ENCODE data around the gene FOXL3. TPM values are rescaled to one million over a fixed set of nuclear protein-coding genes. Genes with fewer than 3 reads are reported as not detected.
"Not testable (repeated sequence)": the region's sequence is repeated elsewhere in the genome, so short reads cannot be mapped to it uniquely, and the experiment has no call there.

FOXL3 gene
- not detected in 2 replicates for polyA plus RNA-seq (2011; rRNA removed)
- polyA minus RNA-seq (2011; rRNA and poly(A)+ RNA removed): not detected in 2 replicates

DNA sequence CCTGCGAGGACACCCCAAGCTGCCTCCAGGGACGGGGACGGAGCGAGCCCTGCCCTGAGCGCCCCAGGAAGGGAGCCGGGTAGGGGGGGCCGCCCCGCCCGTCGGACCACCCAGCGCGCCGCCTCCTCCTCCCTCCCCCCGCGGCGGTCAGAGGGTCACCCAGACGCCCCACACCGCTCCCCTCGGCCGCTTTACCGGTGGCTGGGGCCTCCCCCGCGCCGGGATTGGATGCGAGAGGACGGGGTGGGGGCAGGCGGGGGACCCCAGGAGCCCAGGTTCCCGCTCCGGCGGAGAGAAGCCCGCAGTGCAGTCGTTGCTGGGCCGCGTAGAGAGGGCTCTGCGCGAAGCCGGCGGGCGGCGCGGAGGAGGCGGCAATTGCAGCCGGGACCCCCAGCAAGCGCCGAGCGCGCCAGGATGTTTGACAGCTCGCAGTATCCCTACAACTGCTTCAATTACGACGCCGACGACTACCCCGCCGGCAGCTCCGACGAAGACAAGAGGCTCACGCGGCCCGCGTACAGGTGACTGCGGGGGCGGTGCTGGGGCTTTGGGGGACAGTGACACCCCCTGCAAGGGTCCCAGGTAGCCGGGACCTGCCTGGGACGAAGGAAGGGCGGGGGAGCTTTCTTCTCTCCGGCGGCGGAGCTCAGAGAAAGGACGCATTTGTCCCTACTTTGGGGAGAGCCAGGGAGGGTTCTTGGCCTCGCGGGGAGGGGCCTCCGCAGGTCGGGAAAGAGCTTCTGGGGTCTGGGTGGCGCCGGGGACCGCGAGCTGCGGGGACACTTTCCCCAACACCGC lies at the start of gene FOXL3:
TSS of gene FOXL3 (plus strand) at position 415 of the 798 bp plus-strand sequence. CDS start at position 415, 0 bp downstream.
- DNase-seq (ENCODE audit: low read depth, low spot score): no peak
- H3K4me3 ChIP-seq (ENCODE audit: low read depth, low read length): no peak within 1 kb of the TSS
- peaks cover 80% of the 10 kb centered on the region for H3K27me3 ChIP-seq (ENCODE audit: control insufficient read depth, insufficient read depth, low read length)
- H3K9me3 ChIP-seq (ENCODE audit: control insufficient read depth, insufficient read depth, low read length): peaks cover 8% of the 10 kb centered on the region
- ChIA-PET CTCF (no interaction called here), POLR2A (no interaction called here)
- TF ChIP-seq, protein P1, sequence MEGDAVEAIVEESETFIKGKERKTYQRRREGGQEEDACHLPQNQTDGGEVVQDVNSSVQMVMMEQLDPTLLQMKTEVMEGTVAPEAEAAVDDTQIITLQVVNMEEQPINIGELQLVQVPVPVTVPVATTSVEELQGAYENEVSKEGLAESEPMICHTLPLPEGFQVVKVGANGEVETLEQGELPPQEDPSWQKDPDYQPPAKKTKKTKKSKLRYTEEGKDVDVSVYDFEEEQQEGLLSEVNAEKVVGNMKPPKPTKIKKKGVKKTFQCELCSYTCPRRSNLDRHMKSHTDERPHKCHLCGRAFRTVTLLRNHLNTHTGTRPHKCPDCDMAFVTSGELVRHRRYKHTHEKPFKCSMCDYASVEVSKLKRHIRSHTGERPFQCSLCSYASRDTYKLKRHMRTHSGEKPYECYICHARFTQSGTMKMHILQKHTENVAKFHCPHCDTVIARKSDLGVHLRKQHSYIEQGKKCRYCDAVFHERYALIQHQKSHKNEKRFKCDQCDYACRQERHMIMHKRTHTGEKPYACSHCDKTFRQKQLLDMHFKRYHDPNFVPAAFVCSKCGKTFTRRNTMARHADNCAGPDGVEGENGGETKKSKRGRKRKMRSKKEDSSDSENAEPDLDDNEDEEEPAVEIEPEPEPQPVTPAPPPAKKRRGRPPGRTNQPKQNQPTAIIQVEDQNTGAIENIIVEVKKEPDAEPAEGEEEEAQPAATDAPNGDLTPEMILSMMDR (IDR thresholded peaks at IDR 0.05; ENCODE audit: low read depth, low read length): no peak
- no peak within 1 kb of the TSS for H3K27ac ChIP-seq (ENCODE audit: low read depth, low read length)

DNA sequence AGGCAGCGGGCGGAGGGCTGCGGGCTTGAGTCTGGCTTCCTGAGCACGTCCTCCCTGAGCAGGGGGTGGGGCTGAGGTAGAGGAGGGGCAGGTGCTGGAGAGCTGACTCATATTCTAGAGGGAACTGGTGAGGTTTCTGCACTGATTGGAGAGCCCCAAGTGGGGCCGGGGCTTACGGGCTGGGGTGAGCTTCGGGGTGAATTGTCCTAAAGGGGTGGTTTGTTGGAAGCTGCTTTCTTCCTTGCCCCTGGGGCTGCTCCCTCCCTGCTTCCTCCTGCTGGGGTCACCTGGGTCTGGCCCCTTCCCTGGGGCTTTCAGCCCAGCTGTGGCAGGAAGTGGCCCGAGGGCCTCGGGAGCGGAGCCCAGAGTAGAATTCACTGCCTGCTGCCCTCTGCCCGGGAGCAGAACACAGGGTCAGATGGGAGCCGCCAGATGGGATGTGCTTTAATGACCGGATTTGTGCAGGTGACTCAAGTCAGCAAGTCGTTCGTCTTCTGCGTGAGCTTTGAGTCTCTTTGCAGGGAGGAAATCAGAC lies 49.0 kb upstream of the FOXL3 start:
- Histone ChIP-seq H3K27ac (ENCODE audit: low read depth, low read length) (no peak overlapping the region), H3K4me3 (ENCODE audit: low read depth, low read length) (no peak overlapping the region), H3K9me3 (ENCODE audit: control insufficient read depth, insufficient read depth, low read length) (peaks cover 8% of the 10 kb centered on the region; the same call in 1 of the 2 replicates), H3K27me3 (ENCODE audit: control insufficient read depth, insufficient read depth, low read length) (no peaks in the 10 kb centered on the region)
- TF ChIP-seq, protein P1 (IDR thresholded peaks at IDR 0.05; ENCODE audit: low read depth, low read length): no peak
- ChIA-PET CTCF (no interaction called here), POLR2A (interaction anchor here (0.6 kb wide), 1 partner anchor 27 kb away, joined by 4 read pairs; no protein-coding TSS in a partner anchor)
- DNase-seq (ENCODE audit: low read depth, low spot score): no peak

DNA sequence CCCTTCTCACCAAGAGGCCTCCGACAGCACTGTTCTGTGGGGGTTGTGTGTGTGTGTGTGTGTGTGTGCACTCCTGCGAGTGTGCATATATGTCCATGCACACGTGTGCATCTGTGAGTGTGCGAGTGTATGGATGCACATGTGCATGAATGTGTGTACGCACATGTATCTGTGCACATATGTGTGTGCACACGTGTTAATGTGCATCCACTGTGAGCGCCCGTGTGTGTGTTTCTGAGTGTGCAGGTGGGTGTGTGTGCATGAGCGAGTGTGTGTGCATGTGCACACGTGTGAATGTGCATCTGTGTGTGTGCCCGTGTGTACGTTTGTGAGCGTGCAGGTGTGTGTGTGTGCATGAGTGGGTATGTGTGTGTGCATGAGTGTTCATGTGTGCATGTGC lies 48.5 kb upstream of the FOXL3 start:
- CTCF ChIA-PET: no interaction called here
- DNase-seq (ENCODE audit: low read depth, low spot score): no peak

DNA sequence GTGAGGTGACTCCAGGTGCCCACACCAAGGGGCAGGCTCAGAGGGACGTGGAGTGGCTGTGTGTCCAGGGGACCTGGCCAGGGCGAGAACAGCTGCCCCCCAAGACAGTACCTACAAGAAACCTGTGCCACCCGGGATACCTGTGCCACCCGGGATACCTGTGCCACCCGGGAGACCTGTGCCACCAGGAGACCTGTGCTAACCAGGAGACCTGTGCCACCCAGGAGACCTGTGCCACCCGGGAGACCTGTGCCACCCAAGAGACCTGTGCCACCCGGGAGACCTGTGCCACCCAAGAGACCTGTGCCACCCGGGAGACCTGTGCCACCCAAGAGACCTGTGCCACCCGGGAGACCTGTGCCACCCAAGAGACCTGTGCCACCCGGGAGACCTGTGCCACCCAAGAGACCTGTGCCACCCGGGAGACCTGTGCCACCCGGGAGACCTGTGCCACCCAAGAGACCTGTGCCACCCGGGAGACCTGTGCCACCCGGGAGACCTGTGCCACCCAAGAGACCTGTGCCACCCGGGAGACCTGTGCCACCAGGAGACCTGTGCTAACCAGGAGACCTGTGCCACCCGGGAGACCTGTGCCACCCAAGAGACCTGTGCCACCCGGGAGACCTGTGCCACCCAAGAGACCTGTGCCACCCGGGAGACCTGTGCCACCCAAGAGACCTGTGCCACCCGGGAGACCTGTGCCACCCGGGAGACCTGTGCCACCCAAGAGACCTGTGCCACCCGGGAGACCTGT lies 47.0 kb upstream of the FOXL3 start:
- H3K27ac ChIP-seq (ENCODE audit: low read depth, low read length); H3K4me3 ChIP-seq (ENCODE audit: low read depth, low read length); H3K9me3 ChIP-seq (ENCODE audit: control insufficient read depth, insufficient read depth, low read length); POLR2A ChIA-PET; H3K27me3 ChIP-seq (ENCODE audit: control insufficient read depth, insufficient read depth, low read length); CTCF ChIA-PET; DNase-seq (ENCODE audit: low read depth, low spot score): not testable (repeated sequence)

More for the DNA sequence above, 48.5 kb upstream of the FOXL3 start:
- H3K27me3 ChIP-seq (ENCODE audit: control insufficient read depth, insufficient read depth, low read length): no peaks in the 10 kb centered on the region
- POLR2A ChIA-PET: interaction anchor here (0.6 kb wide), 1 partner anchor 26 kb away, joined by 4 read pairs; no protein-coding TSS in a partner anchor
- no peak overlapping the region for H3K4me3 ChIP-seq (ENCODE audit: low read depth, low read length)
- no peak overlapping the region for H3K27ac ChIP-seq (ENCODE audit: low read depth, low read length)
- TF ChIP-seq, protein P1 (IDR thresholded peaks at IDR 0.05; ENCODE audit: low read depth, low read length): no peak
- H3K9me3 ChIP-seq (ENCODE audit: control insufficient read depth, insufficient read depth, low read length): peaks cover 8% of the 10 kb centered on the region; the same call in 1 of the 2 replicates

DNA sequence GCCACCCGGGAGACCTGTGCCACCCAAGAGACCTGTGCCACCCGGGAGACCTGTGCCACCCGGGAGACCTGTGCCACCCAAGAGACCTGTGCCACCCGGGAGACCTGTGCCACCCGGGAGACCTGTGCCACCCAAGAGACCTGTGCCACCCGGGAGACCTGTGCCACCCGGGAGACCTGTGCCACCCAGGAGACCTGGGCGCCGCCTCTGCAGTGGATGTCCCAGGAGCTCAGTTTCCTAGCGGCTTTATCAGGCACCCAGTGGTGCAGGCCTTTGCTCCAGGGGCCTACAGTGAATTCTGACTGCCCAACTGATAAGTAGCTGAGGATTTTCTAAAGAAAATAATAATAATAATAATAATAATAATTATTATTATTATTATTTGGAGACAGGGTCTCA lies 46.4 kb upstream of the FOXL3 start:
- POLR2A ChIA-PET; DNase-seq (ENCODE audit: low read depth, low spot score); H3K9me3 ChIP-seq (ENCODE audit: control insufficient read depth, insufficient read depth, low read length); H3K27ac ChIP-seq (ENCODE audit: low read depth, low read length); CTCF ChIA-PET; H3K27me3 ChIP-seq (ENCODE audit: control insufficient read depth, insufficient read depth, low read length); H3K4me3 ChIP-seq (ENCODE audit: low read depth, low read length): not testable (repeated sequence)

Measured in AG04450 (cell line).